ENCODE results near the gene RAB7A. TPM values are rescaled to one million over a fixed set of nuclear protein-coding genes. Genes with fewer than 3 reads are reported as not detected.
"Not testable (repeated sequence)": the region's sequence is repeated elsewhere in the genome, so short reads cannot be mapped to it uniquely, and the experiment has no call there.

RAB7A gene
- total RNA-seq, 1 donor from 2014 or later: 90.3 TPM

GRCh38 chr3:128768471-128768870 is 42.5 kb downstream of the RAB7A start:
- intact Hi-C loops (cut with DNase I): no loop called here
- peaks cover 3 to 12% of the 10 kb centered on the region in 2 donors for H3K36me3 ChIP-seq
- peaks cover 0 to 9% of the 10 kb centered on the region in 2 donors for H3K4me1 ChIP-seq
- H3K27me3 ChIP-seq: no peaks in the 10 kb centered on the region
- no peak for TF ChIP-seq CTCF (IDR thresholded peaks at IDR 0.05)
- H3K27ac ChIP-seq: no peak overlapping the region
- no peaks in the 10 kb centered on the region for H3K9me3 ChIP-seq
- no peak overlapping the region for H3K4me3 ChIP-seq
- no peak for DNase-seq (ENCODE audit: low spot score in 2 of 2)

GRCh38 chr3:128770387-128770786 is 44.4 kb downstream of the RAB7A start:
- Histone ChIP-seq H3K36me3 (no peaks in the 10 kb centered on the region), H3K9me3 (no peaks in the 10 kb centered on the region), H3K4me3 (no peak overlapping the region), H3K4me1 (peaks cover 0 to 9% of the 10 kb centered on the region in 2 donors), H3K27me3 (no peaks in the 10 kb centered on the region), H3K27ac (no peak overlapping the region)
- no peak for DNase-seq (ENCODE audit: low spot score in 2 of 2)
- no peak for TF ChIP-seq CTCF (IDR thresholded peaks at IDR 0.05)
- intact Hi-C loops (cut with DNase I): no loop called here

- intact Hi-C loops (cut with DNase I); H3K27ac ChIP-seq; H3K9me3 ChIP-seq; H3K36me3 ChIP-seq; H3K27me3 ChIP-seq; DNase-seq (ENCODE audit: low spot score in 2 of 2); H3K4me1 ChIP-seq; H3K4me3 ChIP-seq: not testable (repeated sequence)
Observed at GRCh38 chr3:128773189-128773588, 47.2 kb downstream of the RAB7A start.

- H3K27me3 ChIP-seq; H3K4me1 ChIP-seq; DNase-seq (ENCODE audit: low spot score in 2 of 2); H3K36me3 ChIP-seq; H3K9me3 ChIP-seq; H3K4me3 ChIP-seq; H3K27ac ChIP-seq; intact Hi-C loops (cut with DNase I): not testable (repeated sequence)
Observed at GRCh38 chr3:128773592-128773991, 47.6 kb downstream of the RAB7A start.

- no peak for TF ChIP-seq CTCF (IDR thresholded peaks at IDR 0.05)
- Histone ChIP-seq H3K9me3 (no peaks in the 10 kb centered on the region), H3K36me3 (peaks cover 0 to 8% of the 10 kb centered on the region in 2 donors), H3K4me3 (no peak overlapping the region), H3K27me3 (no peaks in the 10 kb centered on the region), H3K4me1 (peaks cover 0 to 7% of the 10 kb centered on the region in 2 donors), H3K27ac (no peak overlapping the region)
- DNase-seq (ENCODE audit: low spot score in 2 of 2): no peak
- intact Hi-C loops (cut with DNase I): no loop called here
Observed at GRCh38 chr3:128775241-128775640, 49.3 kb downstream of the RAB7A start.

GRCh38 chr3:128775906-128776542 is 50.0 kb downstream of the RAB7A start:
- Histone ChIP-seq H3K9me3 (no peaks in the 10 kb centered on the region), H3K27me3 (no peaks in the 10 kb centered on the region), H3K27ac (no peak overlapping the region), H3K36me3 (peaks cover 0 to 8% of the 10 kb centered on the region in 2 donors), H3K4me1 (peaks cover 0 to 10% of the 10 kb centered on the region in 2 donors), H3K4me3 (no peak overlapping the region)
- DNase-seq (ENCODE audit: low spot score in 2 of 2): no peak
- no peak for TF ChIP-seq CTCF (IDR thresholded peaks at IDR 0.05)
- intact Hi-C loops (cut with DNase I): no loop called here

Measured in ascending aorta (tissue), 2 donors.